AG10803 (cell line): ENCODE results near the gene GIGYF1.
"Not testable (repeated sequence)": the region's sequence is repeated elsewhere in the genome, so short reads cannot be mapped to it uniquely, and the experiment has no call there.

Source experiments
- DNase-seq: peaks from one replicate; pipeline ENCODE4 v3.0.0; 2010; ENCODE audit warnings: low read depth
- H3K4me3 ChIP-seq: 2 replicates; pipeline ENCODE4 v1.5.1; 2011; ENCODE audit warnings: mild to moderate bottlenecking, low read length, control low read depth
- TF ChIP-seq, protein P1 (sequence below): conservative IDR thresholded peaks from 2 replicates; pipeline ENCODE4 v1.5.1; 2011; ENCODE audit warnings: mild to moderate bottlenecking, low read length, control low read depth, inconsistent platforms

Gene GIGYF1

DNA sequence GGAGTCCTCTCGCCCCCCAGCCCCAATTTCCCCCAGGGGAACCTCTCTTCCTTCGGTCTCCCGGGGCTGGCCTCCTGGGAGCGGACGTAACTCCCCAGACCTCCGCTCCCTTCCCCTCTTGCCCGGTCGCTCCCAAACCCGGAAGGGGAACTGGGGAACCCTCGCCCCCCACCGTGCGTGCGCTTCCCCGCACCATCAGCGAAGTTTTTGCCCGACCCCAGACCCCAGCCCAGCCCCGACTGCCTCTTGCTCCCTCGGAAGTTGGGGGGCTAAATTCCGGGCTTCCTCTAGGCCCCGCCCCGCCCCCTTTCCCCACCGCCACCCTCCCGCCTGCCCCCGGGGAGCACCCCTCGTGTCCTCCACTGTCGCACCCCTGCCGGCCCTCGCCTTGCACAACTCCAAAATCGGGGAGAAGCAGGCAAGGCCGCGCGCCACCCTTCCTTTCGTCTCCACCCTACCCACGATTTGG lies 20.1 kb downstream of the GIGYF1 start:
- TF ChIP-seq, protein P1, sequence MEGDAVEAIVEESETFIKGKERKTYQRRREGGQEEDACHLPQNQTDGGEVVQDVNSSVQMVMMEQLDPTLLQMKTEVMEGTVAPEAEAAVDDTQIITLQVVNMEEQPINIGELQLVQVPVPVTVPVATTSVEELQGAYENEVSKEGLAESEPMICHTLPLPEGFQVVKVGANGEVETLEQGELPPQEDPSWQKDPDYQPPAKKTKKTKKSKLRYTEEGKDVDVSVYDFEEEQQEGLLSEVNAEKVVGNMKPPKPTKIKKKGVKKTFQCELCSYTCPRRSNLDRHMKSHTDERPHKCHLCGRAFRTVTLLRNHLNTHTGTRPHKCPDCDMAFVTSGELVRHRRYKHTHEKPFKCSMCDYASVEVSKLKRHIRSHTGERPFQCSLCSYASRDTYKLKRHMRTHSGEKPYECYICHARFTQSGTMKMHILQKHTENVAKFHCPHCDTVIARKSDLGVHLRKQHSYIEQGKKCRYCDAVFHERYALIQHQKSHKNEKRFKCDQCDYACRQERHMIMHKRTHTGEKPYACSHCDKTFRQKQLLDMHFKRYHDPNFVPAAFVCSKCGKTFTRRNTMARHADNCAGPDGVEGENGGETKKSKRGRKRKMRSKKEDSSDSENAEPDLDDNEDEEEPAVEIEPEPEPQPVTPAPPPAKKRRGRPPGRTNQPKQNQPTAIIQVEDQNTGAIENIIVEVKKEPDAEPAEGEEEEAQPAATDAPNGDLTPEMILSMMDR, result no peak
- peak; percentile 36 for DNase-seq
- peak overlapping the region; percentile 92 for H3K4me3 ChIP-seq

DNA sequence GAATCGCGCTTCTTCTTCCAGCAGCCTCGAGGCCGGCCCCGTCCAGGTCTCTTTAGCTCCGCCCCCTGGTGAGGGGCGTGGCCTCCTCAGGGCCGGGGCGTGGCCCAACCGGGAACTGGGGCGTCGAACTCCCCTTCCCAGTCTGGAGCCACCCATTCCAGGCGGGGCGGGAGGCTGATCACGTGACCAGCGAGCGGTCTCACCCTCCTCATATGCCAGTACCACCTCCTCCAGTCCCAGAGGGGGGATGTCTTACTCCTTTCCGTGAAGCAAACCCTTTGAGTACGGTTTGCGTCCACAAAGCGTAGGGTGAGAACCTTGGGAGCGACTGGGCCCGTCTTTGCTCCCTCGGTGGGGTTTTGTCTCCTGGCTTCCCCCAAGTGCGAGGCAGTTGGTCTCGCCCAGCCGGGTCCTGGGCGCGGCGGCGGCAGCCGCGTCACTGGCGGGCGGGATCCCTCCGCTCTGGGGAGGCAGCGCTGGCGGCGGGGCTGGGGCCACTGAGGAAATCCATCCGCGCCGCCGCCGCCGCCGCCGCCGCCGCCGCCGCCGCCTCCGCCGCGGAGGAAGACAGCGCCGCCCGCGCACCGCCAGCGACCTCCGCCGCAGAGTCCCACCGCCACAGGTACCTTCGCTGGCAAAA lies 20.6 kb downstream of the GIGYF1 start, which contains the start of gene GNB2:
Gene GNB2, plus strand, starts transcription at position 439 of the 640 bp plus-strand sequence. CDS start 2,526 bp downstream, outside the sequence.
- DNase-seq, result peak; percentile 99
- peak within 1 kb of the TSS; percentile 92 for H3K4me3 ChIP-seq
- TF ChIP-seq, protein P1, result no peak

DNA sequence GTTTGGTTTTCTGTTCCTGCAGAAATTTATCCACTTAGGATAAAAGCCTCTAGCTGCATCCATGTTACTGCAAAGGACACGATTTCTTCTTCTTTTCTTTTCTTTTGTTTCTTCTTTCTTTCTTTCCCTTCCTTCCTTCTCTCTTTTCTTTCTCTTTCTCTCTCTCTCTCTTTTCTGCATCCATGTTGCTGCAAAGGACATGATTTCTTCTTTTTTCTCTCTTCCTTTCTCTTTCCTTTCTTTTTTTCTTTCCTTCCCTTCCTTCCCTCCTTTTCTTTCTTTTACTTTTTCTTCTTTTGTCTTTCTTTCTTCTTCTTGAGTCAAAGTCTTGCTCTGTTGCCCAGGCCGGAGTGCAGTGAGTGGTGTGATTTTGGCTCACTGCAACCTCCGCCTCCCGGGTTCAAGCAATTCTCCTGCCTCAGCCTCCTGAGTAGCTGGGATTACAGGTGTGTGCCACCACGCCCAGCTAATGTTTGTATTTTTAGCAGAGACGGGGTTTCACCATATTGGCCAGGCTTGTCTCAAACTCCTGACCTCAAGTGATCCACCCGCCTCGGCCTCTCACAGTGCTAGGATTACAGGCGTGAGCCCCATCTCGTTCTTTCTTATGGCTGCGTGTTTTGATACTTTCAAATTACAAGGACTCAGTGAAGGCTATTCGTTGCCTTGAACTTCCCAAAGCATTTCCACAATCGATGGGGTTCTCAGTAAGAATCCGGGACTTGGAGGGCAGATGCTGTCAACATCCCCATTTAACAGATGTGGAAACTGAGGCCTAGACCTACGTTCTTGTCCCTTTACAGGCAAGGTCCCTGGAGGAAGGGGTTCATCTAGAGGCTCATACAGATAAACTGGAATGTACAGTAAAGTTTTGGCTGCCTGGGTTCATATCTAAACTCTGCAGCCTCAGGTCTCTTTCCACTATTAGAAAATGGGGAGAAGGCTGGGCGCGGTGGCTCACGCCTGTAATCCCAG lies 22.4 kb downstream of the GIGYF1 start:
- no peak overlapping the region for H3K4me3 ChIP-seq
- no peak for DNase-seq
- TF ChIP-seq, protein P1, result no peak

DNA sequence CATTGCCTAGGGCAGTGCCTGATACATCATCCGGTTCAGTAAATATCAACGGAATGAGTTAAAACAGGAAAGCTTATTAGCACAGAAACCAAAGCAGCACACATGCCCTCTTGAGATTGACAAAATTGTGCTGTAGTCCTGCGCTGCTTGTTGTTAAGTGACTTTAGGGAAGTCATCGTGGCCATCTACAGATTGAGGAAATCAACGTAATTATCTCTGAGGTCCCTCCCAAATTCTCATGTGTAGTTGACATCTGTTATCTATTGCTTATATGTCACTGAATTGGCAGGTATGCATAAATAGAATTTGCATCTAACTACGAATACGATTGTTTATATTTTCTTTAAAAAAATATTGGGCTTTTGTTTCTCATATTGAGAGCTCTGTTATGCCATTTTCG lies 24.0 kb downstream of the GIGYF1 start:
- no peak for DNase-seq
- no peak overlapping the region for H3K4me3 ChIP-seq
- TF ChIP-seq, protein P1, result no peak

DNA sequence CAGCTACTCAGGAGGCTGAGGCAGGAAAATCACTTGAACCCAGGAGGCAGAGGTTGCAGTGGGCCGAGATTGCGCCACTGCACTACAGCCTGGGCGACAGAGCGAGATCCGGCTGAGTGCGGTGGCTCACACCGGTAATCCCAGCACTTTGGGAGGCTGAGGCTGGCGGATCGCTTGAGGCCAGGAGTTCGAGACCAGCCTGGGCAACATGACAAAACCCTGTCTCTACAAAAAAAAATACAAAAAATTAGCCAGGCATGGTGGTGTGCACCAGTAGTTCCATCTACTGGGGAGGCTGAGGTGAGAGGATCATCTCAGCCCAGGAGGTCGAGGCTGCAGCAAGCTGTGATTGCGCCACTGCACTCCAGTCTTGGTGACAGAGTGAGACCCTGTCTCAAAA lies 24.9 kb downstream of the GIGYF1 start:
- not testable (repeated sequence) for DNase-seq, H3K4me3 ChIP-seq

DNA sequence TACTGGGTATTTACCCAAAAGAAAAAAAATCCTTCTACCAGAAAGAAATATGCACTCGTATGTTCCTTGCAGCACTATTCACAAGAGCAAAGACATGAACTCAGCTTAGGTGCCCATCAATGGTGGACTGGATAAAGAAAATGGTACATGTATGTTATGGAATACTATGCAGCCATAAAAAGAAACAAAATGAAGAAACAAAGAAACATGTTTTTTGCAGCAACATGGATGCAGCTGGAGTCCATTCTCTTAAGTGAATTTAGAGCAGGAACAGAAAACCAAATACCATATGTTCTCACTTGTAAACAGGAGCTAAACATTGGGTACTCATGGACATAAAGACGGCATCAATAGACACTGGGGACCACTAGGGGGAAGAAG lies 26.0 kb downstream of the GIGYF1 start:
- no peak overlapping the region for H3K4me3 ChIP-seq
- TF ChIP-seq, protein P1, result no peak
- no peak for DNase-seq

DNA sequence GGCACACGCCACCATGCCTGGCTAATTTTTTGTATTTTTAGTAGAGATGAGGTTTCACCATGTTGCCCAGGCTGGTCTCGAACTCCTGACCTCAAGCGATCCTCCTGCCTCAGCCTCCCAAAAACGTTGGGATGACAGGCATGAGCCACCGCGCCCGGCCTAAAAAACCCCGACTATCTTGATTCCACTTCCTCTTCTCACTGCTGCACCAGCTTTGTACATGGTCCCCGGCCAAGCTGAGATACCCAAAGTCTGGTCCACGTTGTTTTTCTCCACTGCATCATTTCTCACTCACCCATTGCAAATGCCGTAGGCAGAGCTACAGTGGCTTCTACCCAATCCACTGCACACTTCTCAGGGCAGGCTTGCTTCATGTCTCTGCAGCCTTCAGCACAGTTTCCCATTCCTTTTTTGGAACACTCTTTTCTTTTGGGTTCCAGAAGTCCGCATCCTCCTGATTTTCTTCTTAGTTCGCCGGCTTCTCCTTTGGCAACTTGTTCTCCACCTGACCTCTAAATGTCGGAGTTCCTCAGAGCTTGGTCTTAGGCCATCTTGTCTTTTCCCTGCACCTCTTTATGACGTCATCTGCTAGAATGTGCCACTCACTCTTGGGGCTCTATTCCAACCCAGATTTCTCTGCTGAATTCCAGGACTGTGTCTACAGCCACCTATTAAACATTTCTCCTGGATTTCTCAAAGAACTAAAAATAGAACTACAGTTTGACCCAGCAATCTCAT lies 26.6 kb downstream of the GIGYF1 start:
- no peak overlapping the region for H3K4me3 ChIP-seq
- TF ChIP-seq, protein P1, result no peak
- no peak for DNase-seq
